H1 (cell line): ENCODE results near the gene SPPL2B. TPM values are rescaled to one million over a fixed set of nuclear protein-coding genes. Genes with fewer than 3 reads are reported as not detected.

Experiments used
- CTCF ChIA-PET: fragments of 300-600 bp; sonication (Branson Sonifier 250); formaldehyde crosslinking; loops from one replicate; lab custom pipeline; 2021; ENCODE audit not compliant: partially characterized antibody; lab: Charles Lee
- POLR2A ChIA-PET: fragments of 300-600 bp; sonication (Branson Sonifier 250); formaldehyde crosslinking; loops from one replicate; lab custom pipeline; 2021; ENCODE audit warnings: inconsistent platforms; ENCODE audit not compliant: partially characterized antibody; lab: Charles Lee
- DNase-seq, 2 experiments: peaks; one replicate each; pipeline versions ENCODE4 v3.0.0 to v3.0.0-alpha.2; 2010 to 2022; ENCODE audit warnings: low spot score in 2 of 2, low read depth in 1 of 2, mixed read lengths in 1 of 2
- FAIRE-seq: peaks from 2 replicates; lab custom pipeline; 2011; peaks lifted over from hg19 to GRCh38; lab: Jason Lieb, UNC
- H2AFZ ChIP-seq: 2 replicates; pipeline ENCODE4 v1.8.1; 2012; ENCODE audit warnings: low read length, inconsistent platforms
- H2AK5ac ChIP-seq: 2 replicates; pipeline ENCODE4 v1.6.1; 2013; ENCODE audit warnings: low read depth, low read length
- H2BK120ac ChIP-seq: replicated peaks from 2 replicates; pipeline ENCODE3; 2013; ENCODE audit warnings: low read depth, low read length, inconsistent platforms
- H2BK12ac ChIP-seq: 2 replicates; pipeline ENCODE4 v1.6.1; 2013; ENCODE audit warnings: low read depth, low read length
- H2BK15ac ChIP-seq: 2 replicates; pipeline ENCODE4 v1.6.1; 2013; ENCODE audit warnings: low read length
- H2BK20ac ChIP-seq: 2 replicates; pipeline ENCODE4 v1.6.1; 2013; ENCODE audit warnings: low read length
- H2BK5ac ChIP-seq: 2 replicates; pipeline ENCODE4 v1.6.1; 2013; ENCODE audit warnings: low read depth, low read length
- H3K14ac ChIP-seq: 2 replicates; pipeline ENCODE4 v1.6.1; 2013; ENCODE audit warnings: inconsistent platforms; ENCODE audit not compliant: insufficient read length
- H3K18ac ChIP-seq: 2 replicates; pipeline ENCODE4 v1.6.1; 2013; ENCODE audit warnings: low read length; ENCODE audit errors: extremely low read depth
- H3K23ac ChIP-seq: 2 replicates; pipeline ENCODE4 v1.6.1; 2013; ENCODE audit warnings: inconsistent platforms; ENCODE audit not compliant: insufficient read length
- H3K23me2 ChIP-seq: 2 replicates; pipeline ENCODE4 v1.6.1; 2013; ENCODE audit warnings: low read depth, low read length
- H3K27ac ChIP-seq: 2 replicates; pipeline ENCODE4 v1.6.1; 2011; ENCODE audit warnings: low read depth, low read length, inconsistent platforms
- H3K27me3 ChIP-seq, 4 experiments: replicated peaks in 1 of 4; 1 replicate in 1 of 4; 2 replicates in 3 of 4; pipeline versions ENCODE4 v1.6.1 to v1.8.1; 2011 to 2013; ENCODE audit warnings: low read length in 3 of 4, mild to moderate bottlenecking in 3 of 4, inconsistent platforms in 2 of 4, mixed read lengths in 2 of 4, moderate library complexity in 1 of 4; ENCODE audit not compliant: control insufficient read depth in 3 of 4, insufficient read depth in 3 of 4; ENCODE audit errors: extremely low read depth in 1 of 4
- H3K36me3 ChIP-seq, 4 experiments: 2 replicates each; pipeline versions ENCODE4 v1.6.1 to v1.8.1; 2011 to 2013; ENCODE audit warnings: mild to moderate bottlenecking in 4 of 4, low read length in 3 of 4, moderate library complexity in 2 of 4, control low read depth in 1 of 4, inconsistent platforms in 1 of 4; ENCODE audit not compliant: insufficient read depth in 4 of 4, control insufficient read depth in 2 of 4
- H3K4ac ChIP-seq: replicated peaks from 2 replicates; pipeline ENCODE3; 2013; ENCODE audit warnings: low read length, low read depth, mixed read lengths, inconsistent platforms; ENCODE audit not compliant: insufficient read length
- H3K4me1 ChIP-seq, 4 experiments: replicated peaks in 1 of 4; 1 replicate in 1 of 4; 2 replicates in 3 of 4; pipeline versions ENCODE4 v1.6.1 to v1.8.1; 2011 to 2013; ENCODE audit warnings: low read length in 3 of 4, inconsistent platforms in 2 of 4, mixed read lengths in 1 of 4; ENCODE audit not compliant: insufficient read depth in 4 of 4, control insufficient read depth in 3 of 4
- H3K4me2 ChIP-seq, 2 experiments: 2 replicates each; pipeline versions ENCODE4 v1.6.1 to v1.8.1; 2011 to 2013; ENCODE audit warnings: low read depth in 2 of 2, low read length in 2 of 2, control low read depth in 1 of 2, inconsistent platforms in 1 of 2, mild to moderate bottlenecking in 1 of 2; ENCODE audit not compliant: insufficient read depth in 1 of 2
- H3K4me3 ChIP-seq, 4 experiments: fragments of 200-600, 300-600 bp in 1 of 4; sonication (generic), shearing (Covaris generic), sonication (Bioruptor Twin) in 1 of 4; 2 replicates each; pipeline versions ENCODE4 v1.5.1 to v1.8.1; 2011 to 2016; ENCODE audit warnings: low read length in 4 of 4, low read depth in 3 of 4, control low read depth in 2 of 4, inconsistent platforms in 2 of 4, mild to moderate bottlenecking in 2 of 4, mixed read lengths in 1 of 4, moderate library complexity in 1 of 4; ENCODE audit not compliant: insufficient read depth in 2 of 4; ENCODE audit errors: extremely low read depth in 1 of 4
- H3K56ac ChIP-seq: replicated peaks from 2 replicates; pipeline ENCODE3; 2013; ENCODE audit warnings: low read depth, mild to moderate bottlenecking, mixed read lengths, low read length, inconsistent platforms; ENCODE audit not compliant: insufficient read length
- H3K79me1 ChIP-seq: 2 replicates; pipeline ENCODE4 v1.6.1; 2013; ENCODE audit warnings: low read depth, low read length, control low read depth
- H3K79me2 ChIP-seq, 2 experiments: 2 replicates each; pipeline versions ENCODE4 v1.6.1 to v1.8.1; 2012 to 2013; ENCODE audit warnings: low read length in 2 of 2, mild to moderate bottlenecking in 2 of 2, inconsistent platforms in 1 of 2; ENCODE audit not compliant: insufficient read depth in 2 of 2, control insufficient read depth in 1 of 2
- H3K9ac ChIP-seq, 4 experiments: replicated peaks in 1 of 4; 1 replicate in 1 of 4; 2 replicates in 3 of 4; pipeline versions ENCODE4 v1.6.1 to v1.8.1; 2011 to 2013; ENCODE audit warnings: low read depth in 3 of 4, low read length in 3 of 4, control low read depth in 2 of 4, mild to moderate bottlenecking in 2 of 4, moderate library complexity in 2 of 4, inconsistent platforms in 1 of 4; ENCODE audit errors: extremely low read depth in 1 of 4
- H3K9me3 ChIP-seq, 2 experiments: 2 replicates each; pipeline versions ENCODE4 v1.6.1 to v1.8.1; 2012 to 2013; ENCODE audit warnings: mild to moderate bottlenecking in 2 of 2, moderate library complexity in 2 of 2, control low read depth in 1 of 2, inconsistent platforms in 1 of 2, low read depth in 1 of 2, low read length in 1 of 2, mixed read lengths in 1 of 2; ENCODE audit not compliant: insufficient read depth in 2 of 2
- H4K20me1 ChIP-seq, 2 experiments: replicated peaks in 1 of 2; 2 replicates each; pipeline versions ENCODE3 to v1.8.1; 2011 to 2013; ENCODE audit warnings: inconsistent platforms in 2 of 2, low read length in 2 of 2, mild to moderate bottlenecking in 1 of 2; ENCODE audit not compliant: insufficient read depth in 2 of 2, control insufficient read depth in 1 of 2
- H4K5ac ChIP-seq: 2 replicates; pipeline ENCODE4 v1.6.1; 2013; ENCODE audit warnings: low read length, low read depth, mixed read lengths, inconsistent platforms; ENCODE audit not compliant: insufficient read length
- H4K8ac ChIP-seq: 2 replicates; pipeline ENCODE4 v1.8.0; 2013; ENCODE audit warnings: mild to moderate bottlenecking, moderate library complexity, low read length, inconsistent platforms; ENCODE audit not compliant: insufficient read depth; ENCODE audit errors: extremely low read depth
- H4K91ac ChIP-seq: replicated peaks from 2 replicates; pipeline ENCODE3; 2013; ENCODE audit warnings: low read length, mixed read lengths, inconsistent platforms; ENCODE audit not compliant: insufficient read length
- RFX5 ChIP-seq: IDR thresholded peaks from 2 replicates; pipeline ENCODE4 v1.6.1; 2011; ENCODE audit warnings: low read depth, low read length, improper control_type of control experiment, borderline replicate concordance
- SUZ12 ChIP-seq: fragments of 200-600 bp; sonication (generic); IDR thresholded peaks from 2 replicates; pipeline ENCODE4 v1.6.1; 2012; ENCODE audit warnings: mild to moderate bottlenecking, inconsistent platforms, low read length, moderate library complexity, mixed read lengths
- WGBS, 2 experiments: shearing (Covaris generic) in 1 of 2; methylation state at CpG; one replicate each; pipeline versions ENCODE4 v1.1.6 to v1.1.7; 2013 to 2015; ENCODE audit warnings: low lambda C conversion rate in 2 of 2, mixed read lengths in 2 of 2, inconsistent platforms in 1 of 2, low coverage in 1 of 2, missing lambda C conversion rate in 1 of 2; ENCODE audit not compliant: insufficient replicate concordance in 2 of 2, insufficient coverage in 1 of 2, insufficient read length in 1 of 2; ENCODE audit errors: extremely low coverage in 1 of 2, missing lambda C conversion rate in 1 of 2; 5-methylcytosine and 5-hydroxymethylcytosine counted together
- polyA plus RNA-seq, 7 experiments: library from polyadenylated mRNA; depleted of rRNA in 3 of 7; stranded (reverse) in 5 of 7; unstranded in 2 of 7; fragments of >200 nt in 5 of 7; fragments of 200-250 nt in 2 of 7; gene quantifications; 1 replicate in 5 of 7; 2 replicates in 1 of 7; 4 replicates in 1 of 7; pipeline versions ENCODE4 v1.2.1 to v1.2.3, GENCODE V29; 2011 to 2013; ENCODE audit warnings: missing spikeins in 2 of 7, mixed read lengths in 2 of 7
- total RNA-seq: library from RNA; stranded (reverse); fragmentation: NEBNext Ultra II Directional; extraction: Animal tissue kit (Norgen Biotek cat#: 25700); gene quantifications from 2 replicates; pipeline ENCODE4 v1.2.1, GENCODE V29; 2021

Gene SPPL2B
- total and polyA plus RNA-seq, 2 of the 8 experiments (the other 6 are each of a cell fraction or from before 2014, with no cell fraction given), result 34.8 to 55.7 TPM

- Histone ChIP-seq H3K56ac (no peak overlapping the region), H2BK120ac (no peak overlapping the region), H3K4me2 (peak overlapping the region; percentile 79 to 83; a peak in 3 of 4 replicates), H3K79me1 (no peaks in the 10 kb centered on the region), H3K27me3 (peaks cover 0 to 29% (median 21%) of the 10 kb centered on the region in 4 experiments; a peak in 6 of 7 replicates), H3K4me3 (peak overlapping the region in 1 of 4 experiments; percentile 64; a peak in 2 of 8 replicates), H3K18ac (no peak overlapping the region), H4K8ac (no peak overlapping the region), H3K9me3 (no peaks in the 10 kb centered on the region), H3K4me1 (peaks cover 0 to 5% (median 0%) of the 10 kb centered on the region in 4 experiments; a peak in 2 of 7 replicates), H2AK5ac (no peak overlapping the region), H4K5ac (no peak overlapping the region), H3K27ac (no peak overlapping the region), H2BK15ac (no peak overlapping the region), H2BK20ac (no peak overlapping the region), H2BK12ac (no peak overlapping the region), H3K23me2 (peaks cover 5% of the 10 kb centered on the region; the same call in 1 of the 2 replicates), H3K4ac (no peak overlapping the region), H4K91ac (no peak overlapping the region), H3K23ac (no peak overlapping the region), H3K9ac (no peak overlapping the region), H3K14ac (no peak overlapping the region), H2BK5ac (no peak overlapping the region), H3K36me3 (no peaks in the 10 kb centered on the region), H4K20me1 (peaks cover 0 to 5% of the 10 kb centered on the region in 2 experiments), H2AFZ (no peak overlapping the region), H3K79me2 (no peaks in the 10 kb centered on the region)
- TF ChIP-seq SUZ12 (0 out of 2 replicates have a peak, but pooled peaks have one; percentile 22), RFX5 (no peak)
- 55% methylated on average over 9 of the region's 11 CpGs; no CpG with 5 or more reads in 1 of the 2 experiments for WGBS, 2 experiments
- no peak for DNase-seq
- ChIA-PET POLR2A (interaction anchor here (1.0 to 2.1 kb wide), 9 partner anchors 9 to 37 kb away, joined by 3 to 9 read pairs (median 3); no protein-coding TSS in a partner anchor), CTCF (interaction anchor here (0.9 to 1.7 kb wide), 4 partner anchors 7 to 35 kb away, joined by 3 to 5 read pairs (median 3); no protein-coding TSS in a partner anchor)
- no peak for FAIRE-seq
These were observed 45.6 kb upstream of the SPPL2B start for GRCh38 chr19:2282862-2283237.
